IMR-90 (cell line): ENCODE measurements around the gene RASL10B. TPM values are rescaled to one million over a fixed set of nuclear protein-coding genes. Genes with fewer than 3 reads are reported as not detected.

Source experiments
- ATAC-seq: fragments of 200-7000 bp; cut with Tn5 transposase; 2 replicates; pipeline ENCODE4 v1.9.1; 2020; ENCODE audit warnings: low read depth, mild to moderate bottlenecking, moderate library complexity
- BruUV-seq: library from RNA; stranded (reverse); fragments of 400-500 nt; replicated peaks from 2 replicates; lab custom pipeline; 2021; lab: Mats Ljungman, UMichigan
- CTCF ChIA-PET: fragments of 300-600 bp; formaldehyde crosslinking; extraction: SDS; loops from one replicate; lab custom pipeline; 2021; ENCODE audit warnings: antibody characterized with exemption; lab: Yijun Ruan, JAX
- POLR2A ChIA-PET: fragments of 300-600 bp; sonication (Branson Sonifier 250); formaldehyde crosslinking; loops from one replicate; lab custom pipeline; 2022; ENCODE audit warnings: antibody characterized with exemption; ENCODE audit not compliant: unreplicated experiment; lab: Charles Lee
- DNase-seq: peaks from one replicate; pipeline ENCODE4 v3.0.0; 2013
- H2AFZ ChIP-seq: replicated peaks from 2 replicates; pipeline ENCODE3; 2013; ENCODE audit warnings: low read length, mild to moderate bottlenecking; ENCODE audit not compliant: poor library complexity
- H2AK5ac ChIP-seq: 2 replicates; pipeline ENCODE4 v1.6.1; 2013; ENCODE audit warnings: low read depth, low read length, inconsistent platforms
- H2AK9ac ChIP-seq: replicated peaks from 2 replicates; pipeline ENCODE3; 2013; ENCODE audit warnings: mild to moderate bottlenecking, low read depth, low read length, moderate library complexity; ENCODE audit not compliant: poor library complexity
- H2BK120ac ChIP-seq: 2 replicates; pipeline ENCODE4 v1.6.1; 2013; ENCODE audit warnings: low read depth, low read length, inconsistent platforms
- H2BK15ac ChIP-seq: 3 replicates; pipeline ENCODE4 v1.6.1; 2013; ENCODE audit warnings: low read depth, low read length, inconsistent platforms
- H2BK20ac ChIP-seq: 2 replicates; pipeline ENCODE4 v1.6.1; 2013; ENCODE audit warnings: low read depth, mild to moderate bottlenecking, inconsistent platforms, low read length, moderate library complexity
- H2BK5ac ChIP-seq: 2 replicates; pipeline ENCODE4 v1.6.1; 2013; ENCODE audit warnings: mild to moderate bottlenecking, low read depth, low read length, inconsistent platforms; ENCODE audit not compliant: poor library complexity, severe bottlenecking
- H3K14ac ChIP-seq: replicated peaks from 2 replicates; pipeline ENCODE4 v1.6.1; 2013; ENCODE audit warnings: low read depth, low read length, inconsistent platforms
- H3K18ac ChIP-seq: 2 replicates; pipeline ENCODE4 v1.6.1; 2013; ENCODE audit warnings: low read depth, low read length, control low read depth
- H3K23ac ChIP-seq: 2 replicates; pipeline ENCODE4 v1.6.1; 2013; ENCODE audit warnings: low read depth, low read length, inconsistent platforms
- H3K27ac ChIP-seq: 2 replicates; pipeline ENCODE4 v1.5.1; 2013; ENCODE audit warnings: mild to moderate bottlenecking, control low read depth, low read length; ENCODE audit not compliant: insufficient read depth
- H3K27me3 ChIP-seq: 2 replicates; pipeline ENCODE4 v1.6.1; 2013; ENCODE audit warnings: low read length; ENCODE audit not compliant: control insufficient read depth, insufficient read depth
- H3K36me3 ChIP-seq: 2 replicates; pipeline ENCODE4 v1.6.1; 2013; ENCODE audit warnings: low read length, mixed read lengths; ENCODE audit not compliant: control insufficient read depth, insufficient read depth
- H3K4ac ChIP-seq: 2 replicates; pipeline ENCODE4 v1.6.1; 2013; ENCODE audit warnings: low read depth, low read length, inconsistent platforms
- H3K4me1 ChIP-seq: 2 replicates; pipeline ENCODE4 v1.6.1; 2013; ENCODE audit warnings: low read length, mixed read lengths; ENCODE audit not compliant: control insufficient read depth, insufficient read depth
- H3K4me2 ChIP-seq: 2 replicates; pipeline ENCODE4 v1.6.1; 2013; ENCODE audit warnings: low read depth, mild to moderate bottlenecking, control low read depth, low read length, moderate library complexity
- H3K4me3 ChIP-seq: 2 replicates; pipeline ENCODE4 v1.5.1; 2013; ENCODE audit warnings: low read depth, mild to moderate bottlenecking, control low read depth, low read length, moderate library complexity; ENCODE audit not compliant: insufficient read depth
- H3K56ac ChIP-seq: 2 replicates; pipeline ENCODE4 v1.6.1; 2013; ENCODE audit warnings: low read length, inconsistent platforms; ENCODE audit not compliant: insufficient read depth; ENCODE audit errors: extremely low read depth
- H3K79me1 ChIP-seq, 2 experiments: 2 replicates each; pipeline ENCODE4 v1.6.1; 2013; ENCODE audit warnings: low read length in 2 of 2, inconsistent platforms in 1 of 2, low read depth in 1 of 2
- H3K9ac ChIP-seq: 2 replicates; pipeline ENCODE4 v1.6.1; 2013; ENCODE audit warnings: low read depth, low read length, control low read depth
- H3K9me1 ChIP-seq: 2 replicates; pipeline ENCODE4 v1.6.1; 2013; ENCODE audit warnings: low read length, inconsistent platforms; ENCODE audit not compliant: insufficient read depth
- H3K9me3 ChIP-seq: 2 replicates; pipeline ENCODE4 v1.6.1; 2013; ENCODE audit warnings: low read length; ENCODE audit not compliant: control insufficient read depth, insufficient read depth
- H4K20me1 ChIP-seq: 2 replicates; pipeline ENCODE4 v1.6.1; 2013; ENCODE audit warnings: low read length, inconsistent platforms; ENCODE audit not compliant: insufficient read depth
- H4K5ac ChIP-seq: 2 replicates; pipeline ENCODE4 v1.6.1; 2013; ENCODE audit warnings: mild to moderate bottlenecking, low read depth, low read length, control low read depth
- H4K8ac ChIP-seq, 2 experiments: 2 replicates each; pipeline ENCODE4 v1.6.1; 2013; ENCODE audit warnings: low read depth in 2 of 2, low read length in 2 of 2, control low read depth in 1 of 2, inconsistent platforms in 1 of 2
- H4K91ac ChIP-seq: 2 replicates; pipeline ENCODE4 v1.6.1; 2013; ENCODE audit warnings: low read depth, low read length, inconsistent platforms; ENCODE audit not compliant: insufficient read depth
- BHLHE40 ChIP-seq: fragments of 150-350 bp; IDR thresholded peaks from 2 replicates; pipeline ENCODE4 v1.6.1; 2016; ENCODE audit warnings: mild to moderate bottlenecking, low read depth, low read length
- CEBPB ChIP-seq: IDR thresholded peaks from 2 replicates; pipeline ENCODE4 v1.6.1; 2012; ENCODE audit warnings: low read depth, low read length, improper control_type of control experiment
- CHD1 ChIP-seq: IDR thresholded peaks from 2 replicates; pipeline ENCODE4 v1.6.1; 2012; ENCODE audit warnings: low read depth, low read length, improper control_type of control experiment
- FOS ChIP-seq: fragments of 150-350 bp; IDR thresholded peaks from 2 replicates; pipeline ENCODE4 v1.6.1; 2016; ENCODE audit warnings: low read depth, low read length
- MAFK ChIP-seq: IDR thresholded peaks from 2 replicates; pipeline ENCODE4 v1.6.1; 2012; ENCODE audit warnings: low read depth, low read length, improper control_type of control experiment
- MAZ ChIP-seq: IDR thresholded peaks from 2 replicates; pipeline ENCODE4 v1.6.1; 2012; ENCODE audit warnings: low read depth, mild to moderate bottlenecking, low read length, improper control_type of control experiment, moderate library complexity, borderline replicate concordance
- MXI1 ChIP-seq: IDR thresholded peaks from 2 replicates; pipeline ENCODE4 v1.6.1; 2012; ENCODE audit warnings: low read depth, mild to moderate bottlenecking, low read length, moderate library complexity, borderline replicate concordance
- NFE2L2 ChIP-seq: fragments of 150-350 bp; IDR thresholded peaks from 2 replicates; pipeline ENCODE4 v1.6.1; 2016; ENCODE audit warnings: low read depth, mild to moderate bottlenecking, low read length
- POLR2A ChIP-seq: IDR thresholded peaks from 2 replicates; pipeline ENCODE4 v1.6.1; 2012; ENCODE audit warnings: mild to moderate bottlenecking, low read depth, low read length
- RAD21 ChIP-seq: IDR thresholded peaks from 2 replicates; pipeline ENCODE4 v1.6.1; 2012; ENCODE audit warnings: low read length, improper control_type of control experiment
- RCOR1 ChIP-seq: IDR thresholded peaks from 2 replicates; pipeline ENCODE4 v1.6.1; 2012; ENCODE audit warnings: mild to moderate bottlenecking, low read length, improper control_type of control experiment; ENCODE audit not compliant: insufficient replicate concordance
- RFX5 ChIP-seq: IDR thresholded peaks from 2 replicates; pipeline ENCODE4 v1.8.0; 2012; ENCODE audit warnings: low read depth, mild to moderate bottlenecking, low read length, moderate library complexity
- SMC3 ChIP-seq: fragments of 150-350 bp; IDR thresholded peaks from 2 replicates; pipeline ENCODE4 v1.6.1; 2016; ENCODE audit warnings: low read depth, mild to moderate bottlenecking, antibody characterized with exemption, low read length, moderate library complexity
- USF2 ChIP-seq: fragments of 150-350 bp; IDR thresholded peaks from 2 replicates; pipeline ENCODE4 v1.6.1; 2017; ENCODE audit warnings: mild to moderate bottlenecking, antibody characterized with exemption, low read length, low read depth
- WGBS, 2 experiments: methylation state at CpG; one replicate each; pipeline versions ENCODE4 v1.1.5 to v1.1.7; 2013; ENCODE audit warnings: missing lambda C conversion rate in 2 of 2; ENCODE audit not compliant: insufficient read length in 1 of 2; ENCODE audit errors: extremely low coverage in 2 of 2; 5-methylcytosine and 5-hydroxymethylcytosine counted together
- dilution Hi-C: fragments of 300-500 bp; cut with HindIII; formaldehyde crosslinking; loops from one replicate; pipeline ENCODE4 v1.14.3; 2018; ENCODE audit warnings: low sequenced_read_pairs; ENCODE audit not compliant: unreplicated experiment
- in situ Hi-C: fragments of 300-500 bp; cut with MboI; formaldehyde crosslinking; loops from 3 replicates; pipeline ENCODE4 v1.14.3; 2019; ENCODE audit warnings: low sequenced_read_pairs, inconsistent platforms, mixed read lengths
- intact Hi-C: fragments of 100-400 bp; cut with micrococcal nuclease; formaldehyde crosslinking; loops from 2 replicates; pipeline ENCODE4 v1.10.0; 2022
- polyA plus RNA-seq, 3 experiments: library from polyadenylated mRNA; depleted of rRNA; stranded (reverse); fragments of >200 nt; gene quantifications; 2 replicates each; pipeline ENCODE4 v1.2.3, GENCODE V29; 2012; ENCODE audit warnings: low replicate concordance in 1 of 3
- total RNA-seq: library from RNA; depleted of rRNA; stranded (reverse); fragments of >200 nt; gene quantifications from 2 replicates; pipeline ENCODE4 v1.2.3, GENCODE V29; 2012
- TF ChIP-seq, protein P1 (sequence below): fragments of 150-350 bp; IDR thresholded peaks from 2 replicates; pipeline ENCODE4 v1.6.1; 2016; ENCODE audit warnings: low read depth, mild to moderate bottlenecking, low read length, moderate library complexity, borderline replicate concordance
- TF ChIP-seq, protein P2 (sequence below): conservative IDR thresholded peaks from 2 replicates; pipeline ENCODE4 v1.5.1; 2012; ENCODE audit warnings: mild to moderate bottlenecking, low read depth, low read length, improper control_type of control experiment

The RASL10B gene
- total and polyA plus RNA-seq, 2 of the 4 experiments (the other 2 are of a cell fraction), result 4.1 to 4.7 TPM

DNA sequence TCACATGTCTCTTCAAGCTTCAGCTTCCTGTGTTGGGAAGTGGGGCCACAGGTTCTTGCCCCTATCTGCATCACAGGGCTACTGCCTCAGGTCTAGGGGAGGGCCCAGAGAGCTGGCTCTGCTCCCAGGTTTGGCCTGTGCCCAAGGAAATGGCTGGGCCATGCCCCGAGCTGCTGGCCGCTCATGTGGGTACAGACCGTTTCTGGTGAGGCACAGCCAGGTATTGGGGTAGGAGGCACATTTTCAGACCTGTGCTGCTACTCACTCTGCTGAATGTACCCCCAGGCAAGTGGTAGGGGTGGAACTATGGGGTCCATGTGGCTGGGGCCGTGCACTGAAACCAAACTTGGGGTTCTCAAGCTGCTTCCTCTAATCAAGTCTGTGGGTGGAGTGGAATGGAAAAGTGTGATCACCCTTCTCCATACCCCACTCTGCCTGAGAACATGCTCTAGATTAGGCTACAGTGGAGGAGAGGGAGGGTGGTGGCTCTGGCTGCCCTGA is 17.0 kb downstream of the RASL10B start:
- Histone ChIP-seq H3K4me1 (peaks cover 8% of the 10 kb centered on the region; the same call in 1 of the 2 replicates), H3K79me1 (no peaks in the 10 kb centered on the region), H4K5ac (no peak overlapping the region), H3K27me3 (peaks cover 44% of the 10 kb centered on the region), H4K8ac (no peak overlapping the region), H2AK5ac (no peak overlapping the region), H3K18ac (no peak overlapping the region), H2BK120ac (no peak overlapping the region), H2BK5ac (no peak overlapping the region), H3K36me3 (no peaks in the 10 kb centered on the region), H3K4ac (no peak overlapping the region), H2AFZ (no peak overlapping the region), H3K27ac (no peak overlapping the region), H4K91ac (no peak overlapping the region), H3K23ac (no peak overlapping the region), H3K9me1 (peaks cover 2% of the 10 kb centered on the region; the same call in 1 of the 2 replicates), H3K14ac (no peak overlapping the region), H2AK9ac (no peak overlapping the region), H2BK20ac (no peak overlapping the region), H3K9ac (no peak overlapping the region), H3K56ac (no peak overlapping the region), H3K4me2 (no peak overlapping the region), H3K9me3 (no peaks in the 10 kb centered on the region), H3K4me3 (no peak overlapping the region), H4K20me1 (peaks cover 6% of the 10 kb centered on the region; the same call in 1 of the 2 replicates), H2BK15ac (no peak overlapping the region)
- ATAC-seq, result no peak
- no TSS peak for BruUV-seq
- no peak for DNase-seq
- in situ Hi-C loops (loop anchor here (25.0 kb wide), 1 partner anchor 386 kb away; the partner anchor contains the start of gene SLFN11), intact Hi-C loops (loop anchor here (10.0 kb wide), 2 partner anchors 314 to 504 kb away; partner anchors contain the start of genes SLFN12 and SLFN5), dilution Hi-C loops (no loop called here)
- POLR2A ChIA-PET, result no interaction called here
- WGBS, 2 experiments, result 21% methylated on average over 2 of the region's 4 CpGs; no CpG with 5 or more reads in 1 of the 2 experiments
- TF ChIP-seq RAD21 (no peak), MAFK (no peak), MAZ (no peak), NFE2L2 (no peak), POLR2A (no peak), CEBPB (no peak), CHD1 (no peak), RFX5 (no peak), USF2 (no peak), FOS (no peak), SMC3 (no peak), RCOR1 (no peak), BHLHE40 (no peak), MXI1 (no peak)
- TF ChIP-seq, protein P1, sequence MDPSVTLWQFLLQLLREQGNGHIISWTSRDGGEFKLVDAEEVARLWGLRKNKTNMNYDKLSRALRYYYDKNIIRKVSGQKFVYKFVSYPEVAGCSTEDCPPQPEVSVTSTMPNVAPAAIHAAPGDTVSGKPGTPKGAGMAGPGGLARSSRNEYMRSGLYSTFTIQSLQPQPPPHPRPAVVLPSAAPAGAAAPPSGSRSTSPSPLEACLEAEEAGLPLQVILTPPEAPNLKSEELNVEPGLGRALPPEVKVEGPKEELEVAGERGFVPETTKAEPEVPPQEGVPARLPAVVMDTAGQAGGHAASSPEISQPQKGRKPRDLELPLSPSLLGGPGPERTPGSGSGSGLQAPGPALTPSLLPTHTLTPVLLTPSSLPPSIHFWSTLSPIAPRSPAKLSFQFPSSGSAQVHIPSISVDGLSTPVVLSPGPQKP, result no peak
- TF ChIP-seq, protein P2, sequence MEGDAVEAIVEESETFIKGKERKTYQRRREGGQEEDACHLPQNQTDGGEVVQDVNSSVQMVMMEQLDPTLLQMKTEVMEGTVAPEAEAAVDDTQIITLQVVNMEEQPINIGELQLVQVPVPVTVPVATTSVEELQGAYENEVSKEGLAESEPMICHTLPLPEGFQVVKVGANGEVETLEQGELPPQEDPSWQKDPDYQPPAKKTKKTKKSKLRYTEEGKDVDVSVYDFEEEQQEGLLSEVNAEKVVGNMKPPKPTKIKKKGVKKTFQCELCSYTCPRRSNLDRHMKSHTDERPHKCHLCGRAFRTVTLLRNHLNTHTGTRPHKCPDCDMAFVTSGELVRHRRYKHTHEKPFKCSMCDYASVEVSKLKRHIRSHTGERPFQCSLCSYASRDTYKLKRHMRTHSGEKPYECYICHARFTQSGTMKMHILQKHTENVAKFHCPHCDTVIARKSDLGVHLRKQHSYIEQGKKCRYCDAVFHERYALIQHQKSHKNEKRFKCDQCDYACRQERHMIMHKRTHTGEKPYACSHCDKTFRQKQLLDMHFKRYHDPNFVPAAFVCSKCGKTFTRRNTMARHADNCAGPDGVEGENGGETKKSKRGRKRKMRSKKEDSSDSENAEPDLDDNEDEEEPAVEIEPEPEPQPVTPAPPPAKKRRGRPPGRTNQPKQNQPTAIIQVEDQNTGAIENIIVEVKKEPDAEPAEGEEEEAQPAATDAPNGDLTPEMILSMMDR, result no peak
- CTCF ChIA-PET, result interaction anchor here (1.4 to 1.8 kb wide), 2 partner anchors 16 to 136 kb away, joined by 4 to 8 read pairs; no protein-coding TSS in a partner anchor
